HL-60/S4 treated with retinoic acid at 250 ng/mL for 4 days and 3 days (cell line): ENCODE measurements around the gene HOXD11.

Experiments
- in situ Hi-C: fragments of 300-500 bp; cut with MboI; formaldehyde crosslinking; loops from 2 replicates; pipeline ENCODE4 v1.7.0; 2022; ENCODE audit warnings: low sequenced_read_pairs

HOXD11 gene

DNA sequence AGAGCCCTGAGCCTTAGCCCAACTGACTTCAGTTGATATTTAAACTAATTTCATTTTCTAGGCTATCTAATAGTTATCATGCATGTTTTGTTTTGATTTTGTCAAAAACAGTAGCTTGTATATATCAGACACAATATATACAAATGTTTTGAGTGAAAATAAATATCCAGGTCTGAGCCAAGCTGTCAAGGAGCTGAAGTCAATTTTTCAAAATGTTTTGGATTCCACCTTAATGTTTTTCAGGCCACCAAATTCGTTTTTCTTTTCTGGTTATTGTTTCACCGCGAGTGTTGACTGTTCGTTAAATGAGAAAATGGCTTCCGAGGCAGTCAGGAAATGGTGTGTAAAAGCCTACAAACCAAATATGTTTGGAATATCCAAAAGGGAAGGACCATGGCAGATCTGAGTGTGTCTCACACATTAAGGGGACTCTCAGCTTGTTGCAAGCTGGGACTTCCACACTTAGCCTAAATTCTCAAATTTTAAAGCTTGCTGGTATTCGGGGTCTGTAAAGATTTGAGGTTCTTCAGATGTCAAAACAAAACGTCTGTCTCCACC is 4.7 kb upstream of the HOXD11 start:
- in situ Hi-C loops: loop anchor here (25.0 kb wide), 1 partner anchor 1210 kb away; no protein-coding TSS in a partner anchor

DNA sequence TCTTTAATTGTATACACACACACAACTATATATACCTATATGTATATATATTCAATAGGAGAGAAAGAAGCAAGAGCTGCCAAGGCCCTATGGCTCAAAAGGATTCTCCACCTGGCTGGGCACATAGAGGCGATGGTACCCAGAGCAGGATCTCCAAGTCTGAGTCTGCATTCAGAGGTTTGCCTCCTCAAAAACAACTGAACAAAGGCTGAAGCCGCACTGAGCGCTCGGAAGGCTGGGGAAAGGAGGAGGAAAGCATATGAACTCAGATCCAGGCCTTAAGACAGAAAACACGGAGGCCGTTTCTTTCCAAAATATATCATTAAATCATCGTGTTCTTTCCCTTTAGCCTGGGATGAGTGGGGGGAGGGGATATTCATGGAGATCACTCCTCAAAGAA is 3.9 kb upstream of the HOXD11 start:
- in situ Hi-C loops: loop anchor here (25.0 kb wide), 1 partner anchor 1209 kb away; no protein-coding TSS in a partner anchor

DNA sequence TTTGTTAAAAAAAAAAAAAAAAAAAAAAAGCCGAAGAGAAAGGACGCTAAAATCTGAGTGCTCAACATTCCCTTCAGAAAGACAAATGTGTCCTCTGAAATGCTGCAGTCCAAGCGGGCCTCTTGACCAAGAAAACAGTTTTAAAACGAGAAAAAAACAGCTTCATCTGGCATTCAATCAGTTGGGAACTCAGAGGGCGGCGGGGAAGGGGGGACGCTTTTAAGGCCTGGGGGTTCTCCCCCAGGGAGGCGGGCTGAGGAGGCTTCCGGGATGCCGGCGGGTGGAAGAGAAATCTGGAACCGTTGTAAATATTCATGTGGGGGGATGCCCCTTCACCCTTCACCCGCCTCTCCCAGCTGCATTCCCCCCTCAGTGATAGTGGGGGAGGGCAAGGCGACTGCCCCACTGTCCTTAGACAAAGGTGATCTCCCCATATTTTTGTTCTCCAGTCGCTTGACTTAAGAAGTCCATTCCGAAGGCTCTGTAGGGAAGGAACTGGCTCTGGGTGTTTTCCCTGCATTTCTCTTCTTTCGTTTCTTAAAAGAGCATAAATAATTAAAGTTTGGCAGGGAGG is 3.3 kb upstream of the HOXD11 start:
- in situ Hi-C loops: loop anchor here (25.0 kb wide), 1 partner anchor 1208 kb away; no protein-coding TSS in a partner anchor

DNA sequence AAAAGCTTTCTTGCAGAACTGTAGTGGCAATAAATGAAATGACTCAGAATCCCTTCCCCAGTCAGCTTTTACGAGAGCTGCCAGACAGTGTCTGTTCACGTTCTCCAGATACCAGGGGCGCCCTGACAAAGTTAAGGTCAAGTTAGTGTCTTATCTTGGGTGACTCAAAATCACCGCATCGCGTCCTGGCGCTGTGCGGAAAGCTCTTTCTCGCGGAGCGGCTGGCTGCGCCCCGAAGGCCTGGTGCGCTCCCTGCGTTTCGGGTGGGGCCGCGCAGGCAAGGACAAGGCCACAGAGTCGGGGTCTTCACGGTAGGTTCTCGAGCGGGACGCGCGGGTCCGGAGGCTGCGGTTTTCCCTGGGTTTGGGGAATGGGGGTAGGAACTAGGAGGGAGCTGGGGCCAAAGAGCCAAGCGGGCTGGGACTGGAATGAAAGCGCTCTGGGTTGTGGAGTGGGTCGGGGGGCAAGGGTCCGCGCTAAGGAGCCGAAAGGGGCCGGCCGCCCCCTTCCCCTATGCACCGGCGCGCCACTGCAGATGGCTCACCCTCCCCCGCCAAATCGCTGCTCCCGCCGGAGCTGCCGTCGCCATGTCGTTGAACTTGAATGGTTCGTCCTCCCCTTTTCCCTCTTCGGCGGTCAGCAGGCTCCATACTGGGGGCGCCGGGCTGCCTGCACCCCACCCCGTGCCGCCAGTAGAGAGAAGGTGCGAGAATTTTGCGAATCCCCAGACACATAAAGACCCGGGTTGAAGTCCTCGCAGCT is 2.6 kb upstream of the HOXD11 start:
- in situ Hi-C loops: loop anchor here (25.0 kb wide), 1 partner anchor 1208 kb away; no protein-coding TSS in a partner anchor

DNA sequence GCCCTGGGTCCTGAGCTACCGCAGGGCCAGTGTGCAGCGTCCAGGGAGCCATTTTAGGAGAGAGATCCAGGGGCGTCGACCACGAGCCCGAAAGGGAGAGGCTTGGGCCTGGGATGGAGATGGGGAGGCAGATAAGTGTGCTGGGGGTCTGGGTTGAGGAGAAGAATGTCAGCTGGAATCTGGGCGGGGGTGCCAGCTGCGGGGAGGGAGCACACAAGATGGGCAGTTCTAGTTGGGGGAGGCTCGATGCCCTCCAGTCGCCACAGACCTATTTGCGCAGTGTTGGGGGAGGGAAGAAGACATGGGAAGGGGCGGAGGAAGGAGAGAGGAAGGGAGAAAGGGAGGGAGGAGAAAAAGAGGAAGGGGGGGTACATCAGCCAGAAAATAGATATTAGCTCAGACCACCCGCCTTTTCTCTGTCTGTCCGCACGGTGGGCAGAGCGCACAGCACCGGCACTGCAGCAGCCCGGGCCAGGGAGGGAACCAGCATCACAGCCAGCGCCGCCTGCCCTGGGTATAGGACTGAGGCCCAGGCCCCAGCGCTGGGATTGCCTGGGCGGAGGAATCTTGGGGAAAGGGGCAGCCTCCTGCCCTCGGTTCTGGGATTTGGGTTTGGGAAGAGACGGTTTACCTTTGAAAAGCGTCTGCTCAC is 1.9 kb upstream of the HOXD11 start:
- in situ Hi-C loops: loop anchor here (25.0 kb wide), 1 partner anchor 1207 kb away; no protein-coding TSS in a partner anchor

DNA sequence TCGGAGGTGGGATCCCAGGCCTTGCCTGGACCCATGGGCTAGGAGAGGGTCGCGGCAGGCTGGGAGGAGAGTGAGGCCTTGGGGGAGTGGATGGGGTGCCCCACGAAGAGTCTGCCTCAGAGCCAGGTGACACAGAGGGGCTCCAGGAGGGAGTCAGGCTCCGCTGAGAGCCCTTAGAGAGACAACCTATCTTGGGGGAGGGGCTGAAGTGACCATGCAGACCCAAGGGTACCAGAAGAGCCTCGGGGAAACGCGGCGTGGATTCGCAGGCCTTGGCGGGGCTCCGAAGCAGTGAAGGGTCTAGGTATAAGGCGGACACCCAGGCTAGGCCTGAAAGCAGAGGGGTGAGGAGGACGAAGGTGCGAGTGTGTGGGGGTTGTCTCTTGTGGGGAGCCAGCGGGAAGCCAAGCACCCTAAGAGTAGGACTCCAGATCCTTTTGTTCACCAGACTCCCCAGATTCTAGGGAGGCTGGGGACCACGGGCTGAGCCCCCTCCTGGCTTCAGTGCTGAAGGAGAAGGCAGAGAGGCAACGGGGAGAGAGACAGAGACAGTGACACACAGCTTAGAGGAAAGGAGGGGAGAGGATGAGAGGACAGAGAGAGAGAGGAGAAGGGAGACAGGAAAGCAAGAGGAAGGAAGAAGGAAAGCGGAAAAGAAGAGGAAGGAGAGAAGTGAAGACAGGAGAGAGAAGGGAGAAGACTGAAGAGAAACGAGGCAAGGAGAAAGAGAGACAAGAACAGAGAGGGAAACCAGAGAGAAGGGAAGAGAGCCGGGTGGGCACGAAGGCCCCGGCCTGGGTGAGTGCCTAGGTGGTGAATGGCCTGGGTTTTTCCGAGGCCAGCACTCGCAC is 1.1 kb upstream of the HOXD11 start:
- in situ Hi-C loops: loop anchor here (25.0 kb wide), 1 partner anchor 1206 kb away; no protein-coding TSS in a partner anchor

DNA sequence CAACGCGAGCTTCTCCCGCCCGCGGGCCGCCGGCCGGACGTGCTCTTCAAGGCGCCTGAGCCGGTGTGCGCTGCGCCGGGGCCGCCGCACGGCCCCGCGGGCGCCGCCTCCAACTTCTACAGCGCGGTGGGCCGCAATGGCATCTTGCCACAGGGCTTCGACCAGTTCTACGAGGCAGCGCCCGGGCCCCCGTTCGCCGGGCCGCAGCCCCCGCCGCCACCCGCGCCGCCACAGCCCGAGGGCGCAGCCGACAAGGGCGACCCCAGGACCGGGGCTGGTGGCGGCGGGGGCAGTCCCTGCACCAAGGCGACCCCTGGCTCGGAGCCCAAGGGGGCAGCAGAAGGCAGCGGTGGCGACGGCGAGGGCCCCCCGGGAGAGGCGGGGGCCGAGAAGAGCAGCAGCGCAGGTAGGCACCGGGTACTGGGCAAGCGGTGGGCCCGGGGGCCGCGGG is 676 bp downstream of the HOXD11 start:
- in situ Hi-C loops: loop anchor here (25.0 kb wide), 1 partner anchor 1205 kb away; no protein-coding TSS in a partner anchor

DNA sequence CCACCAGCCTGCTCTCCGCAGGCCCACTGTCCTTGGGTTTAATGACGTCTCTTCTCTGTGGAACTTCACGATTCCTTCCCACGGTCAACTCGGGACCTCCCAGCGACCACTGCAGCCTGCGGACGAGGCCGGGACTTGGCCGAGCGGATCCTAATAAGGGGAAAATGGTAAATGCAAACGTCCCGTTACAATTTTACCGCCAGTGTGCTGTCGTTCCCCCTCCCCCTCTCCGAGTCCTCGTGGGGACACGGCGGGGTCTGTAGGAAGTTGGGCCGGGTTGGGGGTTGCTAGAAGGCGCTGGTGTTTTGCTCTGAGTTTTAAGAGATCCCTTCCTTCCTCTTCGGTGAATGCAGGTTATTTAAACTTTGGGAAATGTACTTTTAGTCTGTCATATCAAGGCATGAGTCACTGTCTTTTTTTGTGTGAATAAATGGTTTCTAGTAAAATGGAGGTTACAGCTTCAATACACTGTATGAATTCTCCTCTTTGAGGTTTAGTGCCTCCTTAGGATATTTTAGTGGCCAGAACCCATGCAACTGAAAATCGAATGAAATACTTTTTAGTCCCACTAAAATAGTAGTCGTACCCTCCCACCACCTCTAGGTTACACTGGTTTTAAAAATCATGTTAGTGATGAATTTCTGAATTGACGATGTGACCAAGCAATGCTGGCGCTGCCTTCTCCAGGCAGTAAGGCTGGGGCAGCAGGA is 2.3 kb downstream of the HOXD11 start:
- in situ Hi-C loops: loop anchor here (25.0 kb wide), 1 partner anchor 1203 kb away; no protein-coding TSS in a partner anchor

DNA sequence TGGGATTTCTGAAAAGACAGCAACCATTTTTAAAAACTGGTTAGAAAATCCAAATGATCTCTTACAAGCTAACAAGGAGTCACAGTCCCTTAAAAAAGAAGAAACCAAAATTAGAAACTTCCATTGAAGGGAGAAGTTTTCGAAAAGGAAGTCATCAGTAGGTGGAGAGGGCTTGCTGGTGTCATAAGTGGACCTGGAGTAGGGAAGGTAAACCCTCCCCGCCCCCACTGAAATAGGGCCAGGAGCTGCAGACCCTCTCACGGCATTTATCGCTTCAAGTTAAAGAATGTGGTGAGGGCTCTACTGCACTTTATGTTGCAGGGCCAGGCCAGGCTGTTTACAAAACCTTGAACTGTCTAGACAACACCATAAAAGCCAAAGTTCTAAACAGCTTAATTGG is 2.9 kb downstream of the HOXD11 start:
- in situ Hi-C loops: loop anchor here (25.0 kb wide), 1 partner anchor 1202 kb away; no protein-coding TSS in a partner anchor

DNA sequence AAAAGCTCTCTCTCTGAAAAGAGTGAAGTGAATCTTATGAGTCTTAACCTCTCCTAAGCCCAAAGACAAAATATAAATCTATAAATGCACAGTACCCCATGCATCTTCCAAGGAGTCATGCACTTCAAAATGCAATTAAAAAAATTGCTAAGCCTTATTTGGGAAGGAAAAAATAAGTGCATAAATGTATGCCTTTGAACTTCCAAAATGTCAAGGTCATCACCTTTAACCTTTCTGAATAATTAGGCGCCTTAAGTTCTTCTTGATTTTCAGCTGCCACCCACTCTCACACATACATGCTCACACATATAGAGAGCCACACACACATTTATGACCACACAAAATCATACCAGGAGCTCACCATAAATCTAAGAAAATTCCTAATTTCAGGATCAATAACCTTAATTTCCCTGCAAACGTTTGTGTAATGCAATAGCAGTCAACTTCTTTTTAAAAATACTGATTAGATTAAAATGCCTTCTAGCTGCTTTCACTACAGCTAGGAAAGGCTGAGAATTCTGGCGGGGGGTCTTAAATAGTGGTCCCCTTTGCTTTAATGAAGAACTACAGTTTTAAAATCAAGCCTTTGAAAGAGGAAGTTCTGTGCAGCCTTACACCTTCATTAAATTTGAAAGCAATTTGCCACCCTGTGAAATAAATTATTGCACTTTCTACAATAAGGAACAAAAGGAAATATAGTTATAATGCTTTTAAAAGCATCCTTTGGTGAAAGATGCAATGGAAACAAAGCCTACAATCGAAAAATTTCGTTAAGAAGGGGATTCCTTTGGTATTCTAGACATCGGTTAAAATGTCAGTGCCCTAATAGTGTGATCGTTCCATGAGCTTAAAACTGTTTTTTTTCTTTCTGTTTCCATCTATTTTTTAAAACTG is 3.6 kb downstream of the HOXD11 start:
- in situ Hi-C loops: loop anchor here (25.0 kb wide), 1 partner anchor 1202 kb away; no protein-coding TSS in a partner anchor

DNA sequence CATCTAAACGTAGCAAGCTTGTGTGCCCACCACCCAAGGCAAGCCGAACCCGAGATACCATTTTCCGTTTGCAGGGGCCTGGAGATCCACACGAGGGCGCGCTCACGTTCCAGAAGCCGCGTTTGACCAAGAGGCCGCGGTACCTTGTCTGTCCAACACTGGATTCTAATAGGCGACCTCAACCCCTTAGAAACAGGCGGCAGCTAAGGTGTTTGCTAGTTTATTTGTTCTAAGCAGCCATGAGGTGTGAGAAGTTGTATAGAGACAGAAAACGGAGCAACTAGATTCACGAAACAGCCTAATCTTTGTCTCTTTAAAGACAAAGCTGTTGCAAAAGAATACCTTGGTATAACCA is 4.2 kb downstream of the HOXD11 start:
- in situ Hi-C loops: loop anchor here (25.0 kb wide), 1 partner anchor 1201 kb away; no protein-coding TSS in a partner anchor

DNA sequence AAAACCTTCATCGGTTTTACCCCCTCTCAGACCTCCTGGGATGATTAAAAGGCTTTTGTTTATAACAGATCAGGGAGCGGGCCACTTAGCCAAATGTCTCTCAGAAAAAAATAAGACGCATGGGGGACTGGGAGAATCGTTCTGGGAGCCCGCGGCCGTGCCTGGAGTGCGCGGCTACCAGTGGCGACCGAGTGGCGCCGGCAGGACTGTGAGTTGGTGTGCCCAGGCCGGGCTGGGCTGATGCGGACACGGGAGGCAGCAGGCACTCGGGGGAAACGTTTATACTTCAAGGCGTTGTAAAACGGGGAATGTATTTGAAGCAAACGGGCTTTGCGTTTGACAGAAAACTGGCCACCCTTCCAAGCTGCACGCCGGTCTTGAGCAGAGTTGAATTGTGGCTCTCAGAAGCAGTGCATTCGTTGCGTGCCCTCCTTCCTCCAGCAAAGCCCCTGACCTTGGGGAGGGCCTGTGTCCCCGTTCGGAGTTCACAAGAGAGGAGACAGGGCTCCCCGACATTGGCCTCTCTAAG is 4.8 kb downstream of the HOXD11 start:
- in situ Hi-C loops: loop anchor here (25.0 kb wide), 1 partner anchor 1200 kb away; no protein-coding TSS in a partner anchor

DNA sequence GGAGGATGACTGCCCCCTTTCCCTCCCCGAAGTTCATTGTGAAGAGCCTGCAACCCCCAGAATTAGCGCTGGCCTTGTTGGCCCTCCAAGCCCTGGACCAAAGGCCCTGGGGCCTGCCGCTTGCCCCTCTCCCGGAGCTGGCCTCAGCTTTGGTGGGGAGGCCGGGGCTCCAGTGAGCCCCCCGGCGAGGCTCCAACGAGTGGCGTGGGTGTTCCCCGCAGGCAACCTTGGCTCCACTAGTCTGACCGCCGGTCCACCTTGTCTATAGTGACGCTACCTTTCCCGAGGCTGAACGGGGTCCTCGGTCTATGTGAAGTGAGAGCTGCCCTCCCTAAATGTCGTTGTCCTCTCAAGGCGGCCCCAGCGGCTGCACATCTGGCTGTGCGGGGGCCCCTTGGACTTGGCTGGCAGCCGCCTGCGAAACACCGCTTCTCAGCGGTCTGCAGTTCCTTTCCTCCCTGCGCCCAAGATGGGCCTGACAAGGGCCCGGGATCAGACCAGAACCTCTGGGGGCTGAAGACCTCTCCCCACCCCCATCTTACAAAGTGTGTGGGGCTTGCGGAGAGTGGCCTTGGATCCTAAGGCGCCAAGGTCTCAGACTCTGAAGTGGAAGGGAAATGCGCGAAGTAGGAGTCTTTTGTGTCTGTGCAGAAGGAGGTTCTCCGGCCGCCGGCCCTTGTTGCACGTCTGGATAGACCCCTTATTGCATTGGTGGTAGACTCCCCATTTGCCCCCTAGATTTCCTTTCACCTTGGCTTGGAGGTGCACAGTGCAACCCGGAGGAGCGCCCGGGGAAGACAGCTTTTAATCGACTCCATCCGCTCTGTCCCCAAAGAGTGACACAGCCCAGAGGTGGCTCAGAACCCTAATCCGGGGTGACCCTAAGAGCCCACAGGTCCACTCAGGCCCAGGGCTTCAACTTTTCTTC is 5.6 kb downstream of the HOXD11 start:
- in situ Hi-C loops: loop anchor here (25.0 kb wide), 1 partner anchor 1200 kb away; no protein-coding TSS in a partner anchor

DNA sequence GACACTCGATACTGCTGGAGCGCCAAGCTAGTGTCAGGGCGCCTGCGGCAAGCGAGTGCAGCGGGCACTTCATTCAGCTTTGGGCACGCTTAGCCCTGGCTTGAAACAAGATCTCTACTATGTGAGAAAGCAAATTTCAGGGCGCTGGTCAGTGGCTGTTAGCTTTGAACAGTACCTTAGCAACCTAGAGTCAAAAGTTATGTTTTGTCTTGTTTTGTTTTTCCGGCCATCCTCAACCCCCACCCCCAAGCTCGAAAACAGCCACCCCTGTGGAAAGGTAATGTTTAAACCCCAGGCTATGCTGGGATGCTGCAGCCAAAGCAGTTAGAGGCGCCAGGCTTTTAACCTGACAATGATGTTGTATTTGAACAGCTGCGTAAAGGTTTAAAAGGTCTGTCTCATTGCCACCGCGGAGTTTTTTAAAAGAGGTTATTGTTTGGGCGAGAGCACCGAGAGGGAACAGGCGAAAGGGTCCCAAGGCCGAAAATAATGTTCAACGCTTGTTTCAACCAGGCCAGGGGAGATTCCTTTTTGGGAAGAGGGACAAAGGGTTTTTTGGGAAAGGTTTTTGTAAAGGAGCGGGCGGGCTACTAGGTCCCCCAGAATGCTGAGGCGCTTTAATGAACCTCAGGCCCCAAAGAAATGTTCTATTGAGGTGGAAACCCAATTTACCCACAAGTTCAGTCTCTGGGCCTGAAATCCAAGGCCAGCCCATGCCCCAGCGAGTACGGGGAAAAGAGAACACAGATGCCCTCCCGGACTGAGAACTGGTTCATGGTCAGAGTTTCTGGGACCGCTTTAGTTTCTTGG is 7.2 kb downstream of the HOXD11 start:
- in situ Hi-C loops: loop anchor here (25.0 kb wide), 1 partner anchor 1198 kb away; no protein-coding TSS in a partner anchor

DNA sequence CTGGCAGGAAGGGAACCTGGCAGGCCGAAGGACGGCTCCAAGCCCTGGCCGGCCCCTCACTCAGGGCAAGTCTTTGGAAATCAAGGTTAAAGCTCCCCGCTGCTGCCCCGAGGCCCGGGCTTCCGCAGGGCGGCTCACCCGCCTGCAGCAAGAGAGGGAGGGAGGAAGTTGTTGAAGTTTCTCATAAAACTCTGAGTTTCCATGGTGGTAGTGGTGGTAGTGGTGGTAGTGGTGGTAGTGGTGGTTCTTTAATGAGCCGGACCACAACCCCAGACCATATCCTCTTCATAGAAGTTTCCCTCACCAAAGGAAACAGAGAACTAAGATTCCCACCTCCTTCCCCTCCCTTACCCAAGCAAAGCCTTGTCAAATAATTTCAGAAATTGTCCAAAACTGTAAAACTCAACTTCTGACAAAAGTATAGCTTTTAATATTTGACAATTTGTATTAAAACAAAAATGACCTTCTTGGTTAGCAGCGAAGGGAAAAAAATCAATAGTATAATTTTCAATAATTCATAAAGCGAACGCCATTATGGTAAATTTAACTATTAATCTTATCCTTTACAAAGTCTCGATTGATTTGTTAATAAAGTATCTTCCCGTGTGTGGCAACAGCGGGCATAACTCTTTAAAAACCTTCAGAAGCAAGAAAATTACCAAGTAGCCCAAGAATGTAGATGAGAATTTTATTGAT is 8.0 kb downstream of the HOXD11 start:
- in situ Hi-C loops: loop anchor here (25.0 kb wide), 1 partner anchor 1197 kb away; no protein-coding TSS in a partner anchor
